GM19395 (cell line): ENCODE measurements around the gene GLYATL2.

Experiments
- ATAC-seq: cut with Tn5 transposase; IDR thresholded peaks from one replicate; pipeline ENCODE4 v1.9.1; 2021; ENCODE audit warnings: mild to moderate bottlenecking, moderate library complexity; ENCODE audit not compliant: unreplicated experiment

GLYATL2 gene

DNA sequence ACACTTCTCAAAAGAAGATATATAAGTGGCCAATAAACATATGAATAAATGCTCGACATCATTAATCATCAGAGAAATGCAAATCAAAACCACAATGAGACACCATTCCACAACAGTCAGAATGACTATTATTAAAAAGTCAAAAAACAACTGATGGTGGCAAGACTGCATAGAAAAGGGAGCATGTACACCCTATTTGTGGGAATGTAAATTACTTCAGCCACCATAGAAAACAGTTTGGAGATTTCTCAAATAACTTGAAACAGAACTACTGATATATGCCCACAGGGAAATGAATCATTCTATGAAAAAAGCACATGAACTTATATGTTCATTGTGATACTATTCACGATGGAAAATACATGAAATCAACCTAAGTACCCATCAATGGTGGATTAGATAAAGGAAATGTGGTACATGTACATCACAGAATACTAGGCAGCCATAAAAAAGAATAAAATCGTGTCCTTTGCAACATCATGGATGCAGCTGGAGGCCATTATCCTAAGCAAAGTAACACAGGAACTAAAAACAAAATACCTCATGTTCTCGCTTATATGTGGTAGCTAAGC, 42.4 kb downstream of the GLYATL2 start:
- no peak for ATAC-seq

DNA sequence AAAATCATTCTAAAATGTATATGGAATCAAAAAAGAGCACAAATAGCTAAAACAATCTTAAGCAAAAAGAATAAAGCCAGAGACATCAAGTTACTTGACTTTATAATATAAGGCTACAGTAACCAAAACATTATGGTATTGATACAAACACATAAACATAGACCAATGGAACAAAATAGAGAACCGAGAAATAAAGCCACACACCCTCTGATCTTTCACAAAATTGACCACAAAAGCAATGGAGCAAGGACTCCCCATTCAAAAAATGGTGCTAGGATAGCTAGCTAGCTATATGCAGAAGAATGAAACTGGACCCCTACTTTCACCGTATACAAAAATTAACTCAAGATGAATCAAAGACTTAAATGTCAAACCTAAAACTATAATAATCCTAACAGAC, 43.2 kb downstream of the GLYATL2 start:
- ATAC-seq = no peak

DNA sequence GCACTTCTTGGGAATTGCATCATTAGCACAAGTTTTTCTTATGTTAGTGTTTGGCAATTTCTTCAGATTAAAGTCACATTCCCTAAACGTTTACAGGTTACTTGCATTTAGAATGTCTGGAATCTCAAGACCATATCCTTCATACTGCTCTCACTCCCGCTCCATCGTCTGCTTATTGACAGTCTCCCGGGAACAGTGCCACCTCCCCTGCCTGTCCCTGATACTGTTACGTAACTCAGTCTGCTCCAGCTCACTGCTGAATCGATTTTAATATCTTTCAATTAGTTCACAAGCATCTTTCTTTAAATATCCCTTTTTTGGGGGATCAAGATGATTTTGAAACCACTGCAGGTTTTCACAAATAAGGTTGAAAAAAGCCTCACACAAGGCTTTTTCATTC, 48.2 kb downstream of the GLYATL2 start:
- no peak for ATAC-seq

- ATAC-seq = peak; percentile 99
Observed at GRCh38 chr11:58788355-58789023, 56.0 kb downstream of the GLYATL2 start.

GRCh38 chr11:58787903-58788302, 56.6 kb downstream of the GLYATL2 start:
- peak; percentile 36 for ATAC-seq

DNA sequence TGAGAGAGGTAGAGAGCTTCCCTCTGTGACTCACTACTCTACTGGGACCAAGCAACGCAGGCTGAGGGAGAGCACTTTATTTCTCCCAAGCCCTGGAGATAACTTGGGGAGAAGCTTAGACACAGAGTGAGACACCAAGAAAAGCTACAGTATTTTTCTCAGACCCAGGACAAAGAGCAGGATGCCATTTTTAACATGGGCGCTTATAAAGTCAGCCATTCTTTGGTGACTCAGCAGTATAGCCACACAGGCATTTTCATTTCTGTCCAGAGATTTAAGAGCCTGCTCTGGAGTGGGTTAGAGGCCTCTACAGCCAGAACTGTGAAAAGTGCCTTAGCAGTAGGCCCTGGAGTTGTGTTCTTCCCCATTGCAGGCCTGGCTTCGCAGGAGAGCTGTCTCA, 57.8 kb downstream of the GLYATL2 start:
- no peak for ATAC-seq

- no peak for ATAC-seq
Observed at GRCh38 chr11:58784995-58785394, 59.5 kb downstream of the GLYATL2 start.
